Keratinocyte (primary cell): ENCODE results near the gene SCN8A. TPM values are rescaled to one million over a fixed set of nuclear protein-coding genes. Genes with fewer than 3 reads are reported as not detected.
A peak's percentile ranks its signal among the peaks of the same experiment; 100 is the strongest.

Experiments used
- DNase-seq: peaks from one replicate; pipeline ENCODE4 v3.0.0-alpha.2; 2011; ENCODE audit warnings: low read depth, missing footprints, low spot score
- FAIRE-seq: peaks from 2 replicates; lab custom pipeline; 2011; peaks lifted over from hg19 to GRCh38; lab: Jason Lieb, UNC
- H2AFZ ChIP-seq: 2 replicates; pipeline ENCODE4 v1.6.0; 2012; ENCODE audit warnings: low read length, control low read depth, inconsistent platforms; ENCODE audit not compliant: control insufficient read depth
- H3K27ac ChIP-seq: 2 replicates; pipeline ENCODE4 v1.5.1; 2011; ENCODE audit warnings: low read length; ENCODE audit not compliant: control insufficient read depth, insufficient read depth
- H3K27me3 ChIP-seq: 3 replicates; pipeline ENCODE4 v1.6.0; 2011; ENCODE audit warnings: low read length; ENCODE audit not compliant: control insufficient read depth, insufficient read depth; ENCODE audit errors: extremely low read depth
- H3K36me3 ChIP-seq, 2 experiments: 2 replicates in 1 of 2; 3 replicates in 1 of 2; pipeline ENCODE4 v1.5.1; 2011; ENCODE audit warnings: low read length in 2 of 2, mild to moderate bottlenecking in 1 of 2; ENCODE audit not compliant: control insufficient read depth in 2 of 2, insufficient read depth in 2 of 2; ENCODE audit errors: extremely low read depth in 1 of 2
- H3K4me1 ChIP-seq: 3 replicates; pipeline ENCODE4 v1.5.1; 2011; ENCODE audit warnings: low read length; ENCODE audit not compliant: control insufficient read depth, insufficient read depth; ENCODE audit errors: extremely low read depth
- H3K4me2 ChIP-seq: 3 replicates; pipeline ENCODE4 v1.6.0; 2011; ENCODE audit warnings: low read depth, low read length; ENCODE audit not compliant: control insufficient read depth, insufficient read depth; ENCODE audit errors: extremely low read depth
- H3K4me3 ChIP-seq, 3 experiments: fragments of 200-600 bp in 1 of 3; sonication (generic) in 1 of 3; 2 replicates in 2 of 3; 3 replicates in 1 of 3; pipeline ENCODE4 v1.5.1; 2011 to 2016; ENCODE audit warnings: low read length in 3 of 3, mild to moderate bottlenecking in 3 of 3, control low read depth in 2 of 3, inconsistent platforms in 1 of 3, low read depth in 1 of 3, mixed read lengths in 1 of 3, mixed run types in 1 of 3, moderate library complexity in 1 of 3; ENCODE audit not compliant: control insufficient read depth in 2 of 3, insufficient read depth in 2 of 3; ENCODE audit errors: extremely low read depth in 1 of 3
- H3K79me2 ChIP-seq: 2 replicates; pipeline ENCODE4 v1.6.0; 2012; ENCODE audit warnings: low read length; ENCODE audit not compliant: control insufficient read depth, insufficient read depth
- H3K9ac ChIP-seq: 3 replicates; pipeline ENCODE4 v1.6.0; 2011; ENCODE audit warnings: low read length; ENCODE audit not compliant: control insufficient read depth, insufficient read depth; ENCODE audit errors: extremely low read depth
- H3K9me1 ChIP-seq: 3 replicates; pipeline ENCODE4 v1.6.0; 2011; ENCODE audit warnings: low read length; ENCODE audit not compliant: control insufficient read depth, insufficient read depth; ENCODE audit errors: extremely low read depth
- H3K9me3 ChIP-seq: 2 replicates; pipeline ENCODE4 v1.5.1; 2012; ENCODE audit warnings: low read depth, low read length; ENCODE audit not compliant: control insufficient read depth
- H4K20me1 ChIP-seq: 3 replicates; pipeline ENCODE4 v1.6.0; 2011; ENCODE audit warnings: low read length; ENCODE audit not compliant: control insufficient read depth, insufficient read depth; ENCODE audit errors: extremely low read depth
- EZH2 ChIP-seq: IDR thresholded peaks from one replicate; pipeline ENCODE4 v1.6.1; 2012; ENCODE audit warnings: inconsistent platforms, mild to moderate bottlenecking, low read length, moderate library complexity
- dilution Hi-C: fragments of 300-500 bp; cut with MboI; formaldehyde crosslinking; loops from one replicate; pipeline ENCODE4 v1.7.0; 2020; ENCODE audit warnings: low sequenced_read_pairs; ENCODE audit not compliant: extremely low pct_ligation_motif_present
- polyA plus RNA-seq, 5 experiments: library from polyadenylated mRNA; depleted of rRNA in 3 of 5; stranded (reverse) in 3 of 5; stranded (forward) in 1 of 5; unstranded in 1 of 5; fragments of >200 nt; gene quantifications; 1 replicate in 1 of 5; 2 replicates in 3 of 5; 3 replicates in 1 of 5; pipeline versions ENCODE4 v1.2.1 to v1.2.3, GENCODE V29; 2011 to 2012; ENCODE audit warnings: missing spikeins in 2 of 5, low read depth in 1 of 5, low replicate concordance in 1 of 5
- TF ChIP-seq, protein P1 (sequence below), 3 experiments: IDR thresholded peaks in 1 of 3; conservative IDR thresholded peaks in 1 of 3; optimal IDR thresholded peaks in 1 of 3; 2 replicates in 2 of 3; 3 replicates in 1 of 3; pipeline versions ENCODE3 to v1.5.1; 2011; ENCODE audit warnings: low read length in 3 of 3, mild to moderate bottlenecking in 3 of 3, moderate library complexity in 2 of 3, control low read depth in 1 of 3, inconsistent platforms in 1 of 3; ENCODE audit not compliant: insufficient read depth in 2 of 3; ENCODE audit errors: extremely low read depth in 1 of 3

SCN8A gene
- polyA plus RNA-seq, 1 donor (not counting 4 experiments of a cell fraction or from before 2014, with no cell fraction given), result 1.1 TPM

DNA sequence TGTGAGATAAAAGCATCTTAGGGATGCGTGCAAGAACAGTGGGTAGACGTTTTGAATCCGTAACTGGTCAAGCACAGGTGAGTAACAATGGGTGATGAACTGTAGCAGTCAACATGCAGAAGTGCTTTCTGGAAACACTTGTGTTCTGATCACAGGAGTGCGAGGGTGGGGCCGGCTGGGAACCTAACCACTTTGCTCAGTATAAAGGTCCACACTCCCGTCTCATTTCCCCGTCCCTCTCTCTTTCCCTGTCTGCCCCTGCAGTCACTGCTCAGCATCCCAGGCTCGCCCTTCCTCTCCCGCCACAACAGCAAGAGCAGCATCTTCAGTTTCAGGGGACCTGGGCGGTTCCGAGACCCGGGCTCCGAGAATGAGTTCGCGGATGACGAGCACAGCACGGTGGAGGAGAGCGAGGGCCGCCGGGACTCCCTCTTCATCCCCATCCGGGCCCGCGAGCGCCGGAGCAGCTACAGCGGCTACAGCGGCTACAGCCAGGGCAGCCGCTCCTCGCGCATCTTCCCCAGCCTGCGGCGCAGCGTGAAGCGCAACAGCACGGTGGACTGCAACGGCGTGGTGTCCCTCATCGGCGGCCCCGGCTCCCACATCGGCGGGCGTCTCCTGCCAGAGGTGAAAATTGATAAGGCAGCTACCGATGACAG is 130.4 kb downstream of the SCN8A start:
- no peak overlapping the region for H3K4me3 ChIP-seq
- H3K9me1 ChIP-seq, result no peaks in the 10 kb centered on the region
- H3K4me1 ChIP-seq, result no peaks in the 10 kb centered on the region
- no peak overlapping the region for H2AFZ ChIP-seq
- H3K27me3 ChIP-seq, result peaks cover 13% of the 10 kb centered on the region
- no peak for TF ChIP-seq EZH2
- TF ChIP-seq, protein P1, sequence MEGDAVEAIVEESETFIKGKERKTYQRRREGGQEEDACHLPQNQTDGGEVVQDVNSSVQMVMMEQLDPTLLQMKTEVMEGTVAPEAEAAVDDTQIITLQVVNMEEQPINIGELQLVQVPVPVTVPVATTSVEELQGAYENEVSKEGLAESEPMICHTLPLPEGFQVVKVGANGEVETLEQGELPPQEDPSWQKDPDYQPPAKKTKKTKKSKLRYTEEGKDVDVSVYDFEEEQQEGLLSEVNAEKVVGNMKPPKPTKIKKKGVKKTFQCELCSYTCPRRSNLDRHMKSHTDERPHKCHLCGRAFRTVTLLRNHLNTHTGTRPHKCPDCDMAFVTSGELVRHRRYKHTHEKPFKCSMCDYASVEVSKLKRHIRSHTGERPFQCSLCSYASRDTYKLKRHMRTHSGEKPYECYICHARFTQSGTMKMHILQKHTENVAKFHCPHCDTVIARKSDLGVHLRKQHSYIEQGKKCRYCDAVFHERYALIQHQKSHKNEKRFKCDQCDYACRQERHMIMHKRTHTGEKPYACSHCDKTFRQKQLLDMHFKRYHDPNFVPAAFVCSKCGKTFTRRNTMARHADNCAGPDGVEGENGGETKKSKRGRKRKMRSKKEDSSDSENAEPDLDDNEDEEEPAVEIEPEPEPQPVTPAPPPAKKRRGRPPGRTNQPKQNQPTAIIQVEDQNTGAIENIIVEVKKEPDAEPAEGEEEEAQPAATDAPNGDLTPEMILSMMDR (optimal IDR thresholded peaks at IDR 0.05 in 1 of 3, IDR thresholded peaks at IDR 0.05 in 1 of 3, conservative IDR thresholded peaks at IDR 0.05 in 1 of 3; ENCODE audit: extremely low read depth in 1 of 3, insufficient read depth in 2 of 3, low read length in 3 of 3), result no peak
- dilution Hi-C loops, result no loop called here
- peak overlapping the region; percentile 6 for H3K4me2 ChIP-seq
- H3K9ac ChIP-seq, result no peak overlapping the region
- H3K36me3 ChIP-seq, result no peaks in the 10 kb centered on the region
- no peak for FAIRE-seq
- no peaks in the 10 kb centered on the region for H3K79me2 ChIP-seq
- DNase-seq, result no peak
- H3K9me3 ChIP-seq, result no peaks in the 10 kb centered on the region
- no peaks in the 10 kb centered on the region for H4K20me1 ChIP-seq
- H3K27ac ChIP-seq, result no peak overlapping the region

DNA sequence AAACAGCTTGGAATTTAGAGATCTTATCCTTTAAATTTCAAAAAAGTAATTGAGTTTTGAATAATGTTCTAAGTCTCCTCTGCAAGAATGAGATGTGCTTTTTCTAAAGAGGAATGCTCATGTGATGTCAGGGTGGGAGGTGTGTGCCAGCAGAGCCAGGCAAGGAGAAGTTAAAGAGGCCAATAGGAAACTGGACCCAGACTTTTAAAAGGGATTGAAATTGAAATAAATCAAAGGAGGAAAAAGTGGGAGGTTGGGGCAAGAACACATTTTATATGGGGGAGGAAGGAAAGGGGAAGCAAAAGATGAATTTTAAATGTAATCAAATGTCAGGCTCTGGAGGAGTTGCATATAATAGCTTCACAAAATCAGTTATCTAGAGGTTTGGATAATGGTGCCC is 131.4 kb downstream of the SCN8A start:
- peaks cover 15% of the 10 kb centered on the region for H3K27me3 ChIP-seq
- dilution Hi-C loops, result no loop called here

More for the DNA sequence above, 131.4 kb downstream of the SCN8A start:
- no peaks in the 10 kb centered on the region for H3K9me3 ChIP-seq
- H3K4me1 ChIP-seq, result no peaks in the 10 kb centered on the region
- no peak overlapping the region for H2AFZ ChIP-seq
- H3K79me2 ChIP-seq, result no peaks in the 10 kb centered on the region
- no peak overlapping the region for H3K9ac ChIP-seq
- FAIRE-seq (no peak), DNase-seq (no peak)
- no peak overlapping the region for H3K4me2 ChIP-seq
- H3K36me3 ChIP-seq, result no peaks in the 10 kb centered on the region
- TF ChIP-seq, protein P1 (optimal IDR thresholded peaks at IDR 0.05 in 1 of 3, IDR thresholded peaks at IDR 0.05 in 1 of 3, conservative IDR thresholded peaks at IDR 0.05 in 1 of 3; ENCODE audit: extremely low read depth in 1 of 3, insufficient read depth in 2 of 3, low read length in 3 of 3), result no peak
- TF ChIP-seq EZH2, result no peak
- H3K4me3 ChIP-seq, result no peak overlapping the region
- no peak overlapping the region for H3K27ac ChIP-seq
- H3K9me1 ChIP-seq, result no peaks in the 10 kb centered on the region
- H4K20me1 ChIP-seq, result no peaks in the 10 kb centered on the region
